Smooth muscle cell (in vitro differentiated cells): Measurements from ENCODE around the gene IFNA21. TPM values are rescaled to one million over a fixed set of nuclear protein-coding genes. Genes with fewer than 3 reads are reported as not detected.

Experiments
- DNase-seq: peaks from one replicate; lab custom pipeline; 2025; ENCODE audit not compliant: unreplicated experiment; lab: John Stamatoyannopoulos, UW
- H2AFZ ChIP-seq: fragments of 200-600 bp; sonication (generic); 2 replicates; pipeline ENCODE4 v1.6.0; 2016; ENCODE audit warnings: antibody characterized with exemption, low read depth, mild to moderate bottlenecking
- H3F3A ChIP-seq: fragments of 200-600 bp; sonication (generic); 2 replicates; pipeline ENCODE4 v1.6.0; 2017; ENCODE audit warnings: antibody characterized with exemption, low read depth
- H3K27ac ChIP-seq: fragments of 200-600 bp; sonication (generic); 2 replicates; pipeline ENCODE4 v1.5.1; 2016; ENCODE audit warnings: low read depth, mild to moderate bottlenecking
- H3K27me3 ChIP-seq: fragments of 200-600 bp; sonication (generic); 2 replicates; pipeline ENCODE4 v1.6.1; 2016; ENCODE audit warnings: low read depth, mild to moderate bottlenecking
- H3K36me3 ChIP-seq: fragments of 200-600 bp; sonication (generic); 2 replicates; pipeline ENCODE4 v1.5.1; 2016; ENCODE audit warnings: low read depth
- H3K4me1 ChIP-seq: fragments of 200-600 bp; sonication (generic); 2 replicates; pipeline ENCODE4 v1.5.1; 2016; ENCODE audit warnings: low read depth
- H3K4me2 ChIP-seq: fragments of 200-600 bp; sonication (generic); 2 replicates; pipeline ENCODE4 v1.6.0; 2016; ENCODE audit warnings: mild to moderate bottlenecking
- H3K4me3 ChIP-seq: fragments of 200-600 bp; sonication (generic); 2 replicates; pipeline ENCODE4 v1.5.1; 2016; ENCODE audit warnings: mild to moderate bottlenecking
- H3K79me2 ChIP-seq: fragments of 200-600 bp; sonication (generic); 2 replicates; pipeline ENCODE4 v1.6.0; 2016; ENCODE audit warnings: low read depth, mild to moderate bottlenecking
- H3K9ac ChIP-seq: fragments of 200-600 bp; sonication (generic); 2 replicates; pipeline ENCODE4 v1.6.0; 2016; ENCODE audit warnings: low read depth
- H3K9me3 ChIP-seq: fragments of 200-600 bp; sonication (generic); replicated peaks from 2 replicates; pipeline ENCODE4 v1.5.1; 2016; ENCODE audit warnings: low read depth
- H4K20me1 ChIP-seq: fragments of 200-600 bp; sonication (generic); 2 replicates; pipeline ENCODE4 v1.6.0; 2016; ENCODE audit warnings: low read depth
- WGBS: methylation state at CpG from one replicate; pipeline ENCODE4 v1.1.7; 2016; ENCODE audit warnings: low lambda C conversion rate; 5-methylcytosine and 5-hydroxymethylcytosine counted together
- polyA plus RNA-seq: library from polyadenylated mRNA; unstranded; fragments of >200 nt; fragmentation: Nextera tagmentation; extraction: Ambion mirVana; gene quantifications from 2 replicates; pipeline ENCODE4 v1.2.1, GENCODE V29; 2016
- total RNA-seq: library from RNA; depleted of rRNA; stranded (reverse); fragments of >200 nt; gene quantifications from 2 replicates; pipeline ENCODE4 v1.2.3, GENCODE V29; 2014
- TF ChIP-seq, protein P1 (sequence below): fragments of 200-600 bp; sonication (generic); IDR thresholded peaks from 2 replicates; pipeline ENCODE4 v1.5.1; 2017; ENCODE audit warnings: borderline replicate concordance, mild to moderate bottlenecking, antibody characterized with exemption; ENCODE audit not compliant: insufficient read depth, poor library complexity, severe bottlenecking

The IFNA21 gene
- total and polyA plus RNA-seq, 2 experiments from 2014 or later, result not detected

DNA sequence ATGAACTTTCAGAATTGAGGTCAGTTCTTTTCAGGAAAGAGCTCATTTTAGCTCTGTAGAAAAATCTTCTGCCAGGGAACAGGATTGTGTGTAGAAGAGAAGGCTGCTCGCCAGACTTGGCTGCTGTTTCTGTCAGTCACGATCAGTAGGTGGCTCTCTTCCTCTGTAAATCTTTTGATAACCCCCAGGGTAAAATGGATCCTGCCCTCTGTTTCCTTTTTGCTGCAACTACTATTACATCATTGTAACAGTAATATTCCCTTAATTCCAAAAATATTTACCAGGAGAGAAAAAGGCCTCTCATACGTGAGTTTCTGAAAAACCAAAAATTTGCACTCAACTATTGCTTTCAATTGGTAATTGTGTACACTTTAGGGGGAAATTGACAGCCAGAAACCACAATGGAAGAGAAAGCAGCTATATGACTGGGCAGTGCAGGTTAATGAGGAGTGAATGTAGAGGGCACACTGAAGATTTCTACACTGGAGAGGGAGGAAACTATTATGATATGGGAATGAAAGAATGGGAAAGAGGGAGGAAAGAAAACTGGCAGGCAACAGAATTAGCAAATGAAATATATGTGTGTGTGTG is 12.3 kb downstream of the IFNA21 start:
- Histone ChIP-seq H3K4me2 (peak overlapping the region; percentile 48), H3K4me3 (no peak overlapping the region), H2AFZ (peak overlapping the region; percentile 68), H3K27ac (no peak overlapping the region), H3K9ac (no peak overlapping the region), H3K27me3 (no peaks in the 10 kb centered on the region), H4K20me1 (no peaks in the 10 kb centered on the region), H3K4me1 (no peaks in the 10 kb centered on the region), H3K9me3 (no peaks in the 10 kb centered on the region), H3F3A (no peaks in the 10 kb centered on the region), H3K36me3 (no peaks in the 10 kb centered on the region), H3K79me2 (no peaks in the 10 kb centered on the region)
- TF ChIP-seq, protein P1, sequence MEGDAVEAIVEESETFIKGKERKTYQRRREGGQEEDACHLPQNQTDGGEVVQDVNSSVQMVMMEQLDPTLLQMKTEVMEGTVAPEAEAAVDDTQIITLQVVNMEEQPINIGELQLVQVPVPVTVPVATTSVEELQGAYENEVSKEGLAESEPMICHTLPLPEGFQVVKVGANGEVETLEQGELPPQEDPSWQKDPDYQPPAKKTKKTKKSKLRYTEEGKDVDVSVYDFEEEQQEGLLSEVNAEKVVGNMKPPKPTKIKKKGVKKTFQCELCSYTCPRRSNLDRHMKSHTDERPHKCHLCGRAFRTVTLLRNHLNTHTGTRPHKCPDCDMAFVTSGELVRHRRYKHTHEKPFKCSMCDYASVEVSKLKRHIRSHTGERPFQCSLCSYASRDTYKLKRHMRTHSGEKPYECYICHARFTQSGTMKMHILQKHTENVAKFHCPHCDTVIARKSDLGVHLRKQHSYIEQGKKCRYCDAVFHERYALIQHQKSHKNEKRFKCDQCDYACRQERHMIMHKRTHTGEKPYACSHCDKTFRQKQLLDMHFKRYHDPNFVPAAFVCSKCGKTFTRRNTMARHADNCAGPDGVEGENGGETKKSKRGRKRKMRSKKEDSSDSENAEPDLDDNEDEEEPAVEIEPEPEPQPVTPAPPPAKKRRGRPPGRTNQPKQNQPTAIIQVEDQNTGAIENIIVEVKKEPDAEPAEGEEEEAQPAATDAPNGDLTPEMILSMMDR, result no peak
- WGBS, result 19% methylated on average over 3 of the region's 3 CpGs
- no peak for DNase-seq

GRCh38 chr9:21153336-21154017 is 13.0 kb downstream of the IFNA21 start:
- TF ChIP-seq, protein P1, result no peak
- H3K9ac ChIP-seq, result no peak overlapping the region
- no peaks in the 10 kb centered on the region for H3K27me3 ChIP-seq
- peak overlapping the region; percentile 68 for H2AFZ ChIP-seq
- no peak overlapping the region for H3K27ac ChIP-seq
- H3F3A ChIP-seq, result no peaks in the 10 kb centered on the region
- no peaks in the 10 kb centered on the region for H3K36me3 ChIP-seq
- WGBS, result 48% methylated on average over 3 of the region's 3 CpGs
- no peak for DNase-seq
- no peaks in the 10 kb centered on the region for H3K9me3 ChIP-seq
- no peaks in the 10 kb centered on the region for H3K79me2 ChIP-seq
- no peaks in the 10 kb centered on the region for H4K20me1 ChIP-seq
- no peak overlapping the region for H3K4me3 ChIP-seq
- no peaks in the 10 kb centered on the region for H3K4me1 ChIP-seq
- no peak overlapping the region for H3K4me2 ChIP-seq

- Histone ChIP-seq H3K9me3 (peaks cover 6% of the 10 kb centered on the region), H3K9ac (no peak overlapping the region), H2AFZ (no peak overlapping the region), H3K4me2 (no peak overlapping the region), H3K27ac (no peak overlapping the region), H3K79me2 (no peaks in the 10 kb centered on the region), H4K20me1 (no peaks in the 10 kb centered on the region), H3K27me3 (no peaks in the 10 kb centered on the region), H3F3A (no peaks in the 10 kb centered on the region), H3K4me3 (no peak overlapping the region), H3K36me3 (no peaks in the 10 kb centered on the region), H3K4me1 (no peaks in the 10 kb centered on the region)
- TF ChIP-seq, protein P1, result no peak
- WGBS, result 78% methylated on average over 1 of the region's 1 CpG
- DNase-seq, result no peak
Measured at GRCh38 chr9:21144603-21145002, 21.9 kb downstream of the IFNA21 start.
